NT2/D1 (cell line): ENCODE measurements around the gene XRCC3.

Experiments
- SUZ12 ChIP-seq: IDR thresholded peaks from 2 replicates; pipeline ENCODE4 v1.6.1; 2011; ENCODE audit not compliant: insufficient read length, insufficient read depth; ENCODE audit errors: extremely low read depth
- ZNF274 ChIP-seq: IDR thresholded peaks from 2 replicates; pipeline ENCODE4 v1.6.1; 2011; ENCODE audit warnings: mild to moderate bottlenecking, low read depth, low read length

DNA sequence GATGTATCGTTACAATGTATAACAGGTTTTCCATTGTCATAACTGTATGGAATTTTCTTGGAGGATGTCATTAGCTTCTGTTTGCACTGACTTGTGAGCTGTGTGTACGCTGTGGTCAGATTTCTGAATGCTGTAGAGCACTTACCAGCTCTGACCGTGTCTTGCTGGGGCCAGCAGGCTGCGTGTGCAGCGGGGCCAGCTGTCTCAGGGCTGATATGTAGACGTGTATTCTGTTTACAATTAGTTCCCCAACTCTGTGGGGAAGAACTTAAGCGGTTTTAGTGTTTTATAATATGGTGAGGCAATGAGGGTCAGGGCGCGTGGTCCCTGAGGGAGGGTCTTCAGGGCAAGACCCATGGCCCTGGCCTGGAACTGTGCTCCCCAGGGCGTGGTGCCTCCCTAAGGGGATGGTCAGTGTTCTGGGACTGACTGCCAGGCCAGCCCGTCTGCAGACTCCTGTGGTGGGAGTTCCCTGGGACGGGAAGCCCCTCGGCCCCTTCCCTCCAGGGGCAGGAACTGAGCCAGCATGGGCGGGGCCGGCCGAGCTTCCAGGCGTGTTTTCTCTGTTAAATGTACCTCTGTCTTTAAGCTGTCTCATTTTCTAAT, 18.7 kb downstream of the XRCC3 start:
- TF ChIP-seq ZNF274, result no peak
- no peak for TF ChIP-seq SUZ12
